A673 (cell line): Measurements from ENCODE around the gene ANTKMT. TPM values are rescaled to one million over a fixed set of nuclear protein-coding genes. Genes with fewer than 3 reads are reported as not detected.

Source experiments
- BruUV-seq: library from RNA; stranded (reverse); fragments of 400-500 nt; replicated peaks from 2 replicates; lab custom pipeline; 2021; lab: Mats Ljungman, UMichigan
- CTCF ChIA-PET: fragments of 300-600 bp; sonication (Branson Sonifier 250); formaldehyde crosslinking; loops from one replicate; lab custom pipeline; 2022; ENCODE audit warnings: antibody characterized with exemption; lab: Charles Lee
- POLR2A ChIA-PET: fragments of 300-600 bp; sonication (Branson Sonifier 250); formaldehyde crosslinking; loops from one replicate; lab custom pipeline; 2022; ENCODE audit warnings: antibody characterized with exemption; ENCODE audit not compliant: low non-redundant PET; lab: Charles Lee
- DNase-seq: peaks from one replicate; pipeline ENCODE4 v3.0.0-alpha.2; 2015; ENCODE audit warnings: low spot score
- H3K27ac ChIP-seq: fragments of 200-600 bp; sonication (generic); 2 replicates; pipeline ENCODE4 v1.5.1; 2016; ENCODE audit warnings: mixed run types, low read depth, mild to moderate bottlenecking, mixed read lengths, antibody characterized with exemption, low read length; ENCODE audit not compliant: poor library complexity, severe bottlenecking
- H3K27me3 ChIP-seq: fragments of 200-600 bp; sonication (generic); replicated peaks from 2 replicates; pipeline ENCODE4 v1.6.1; 2017; ENCODE audit warnings: mixed run types, low read depth, mild to moderate bottlenecking, mixed read lengths, antibody characterized with exemption, low read length; ENCODE audit not compliant: insufficient read depth, poor library complexity
- H3K36me3 ChIP-seq: fragments of 200-600 bp; sonication (generic); 2 replicates; pipeline ENCODE4 v1.6.1; 2016; ENCODE audit warnings: mixed run types, mild to moderate bottlenecking, mixed read lengths, antibody characterized with exemption, low read length; ENCODE audit not compliant: insufficient read depth, poor library complexity, severe bottlenecking
- H3K4me1 ChIP-seq: fragments of 200-600 bp; sonication (generic); 2 replicates; pipeline ENCODE4 v1.6.1; 2017; ENCODE audit warnings: mixed run types, mild to moderate bottlenecking, mixed read lengths, antibody characterized with exemption, low read length; ENCODE audit not compliant: insufficient read depth, poor library complexity, severe bottlenecking
- H3K4me3 ChIP-seq: fragments of 200-600 bp; sonication (generic); 2 replicates; pipeline ENCODE4 v1.5.1; 2016; ENCODE audit warnings: low read depth, mixed run types, mild to moderate bottlenecking, mixed read lengths, low read length; ENCODE audit not compliant: poor library complexity, severe bottlenecking
- H3K9me3 ChIP-seq: fragments of 200-600 bp; sonication (generic); 2 replicates; pipeline ENCODE4 v1.6.1; 2016; ENCODE audit warnings: mixed run types, low read depth, mild to moderate bottlenecking, mixed read lengths, antibody characterized with exemption, low read length; ENCODE audit not compliant: poor library complexity, severe bottlenecking
- EZH2 ChIP-seq: fragments of 200-600 bp; sonication (generic); IDR thresholded peaks from 2 replicates; pipeline ENCODE4 v1.6.1; 2017; ENCODE audit warnings: borderline replicate concordance, low read depth, mild to moderate bottlenecking, mixed read lengths, antibody characterized with exemption, low read length; ENCODE audit not compliant: poor library complexity, severe bottlenecking
- intact Hi-C: fragments of 100-400 bp; cut with micrococcal nuclease; formaldehyde crosslinking; loops from one replicate; pipeline ENCODE4 v1.10.0; 2022; ENCODE audit not compliant: unreplicated experiment
- total RNA-seq: library from RNA; stranded (reverse); gene quantifications from 2 replicates; pipeline ENCODE4 v1.2.3, GENCODE V29; 2021
- TF ChIP-seq, protein P1 (sequence below): fragments of 300-800, 200-600 bp; sonication (generic); conservative IDR thresholded peaks from 2 replicates; pipeline ENCODE4 v1.5.1; 2017; ENCODE audit warnings: low read depth, mild to moderate bottlenecking, antibody characterized with exemption, low read length, moderate library complexity, mixed read lengths

ANTKMT gene
- total RNA-seq, 1 experiment from 2014 or later = 21.2 TPM

DNA sequence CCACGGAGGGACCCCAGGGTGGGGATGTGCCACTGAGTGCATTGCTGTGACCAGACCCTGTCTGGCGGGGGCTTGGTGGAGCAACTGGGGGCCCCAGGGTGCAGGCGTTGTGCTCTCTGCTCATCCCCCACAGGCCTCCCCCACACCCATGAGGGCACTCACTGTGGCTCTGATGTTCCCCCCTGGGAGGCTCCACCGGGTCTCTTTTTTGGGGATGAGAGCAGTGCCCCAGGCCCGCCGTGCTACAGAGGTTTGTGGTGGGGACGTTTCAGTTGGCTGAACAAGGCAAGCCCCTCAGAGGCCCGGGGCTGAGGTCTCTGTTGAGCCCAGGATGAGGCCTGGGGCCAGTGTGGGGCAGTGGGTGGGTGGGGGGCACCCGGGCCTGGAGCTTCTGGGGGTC is 2.7 kb downstream of the ANTKMT start:
- no peak overlapping the region for H3K4me3 ChIP-seq
- intact Hi-C loops = no loop called here
- TF ChIP-seq, protein P1, sequence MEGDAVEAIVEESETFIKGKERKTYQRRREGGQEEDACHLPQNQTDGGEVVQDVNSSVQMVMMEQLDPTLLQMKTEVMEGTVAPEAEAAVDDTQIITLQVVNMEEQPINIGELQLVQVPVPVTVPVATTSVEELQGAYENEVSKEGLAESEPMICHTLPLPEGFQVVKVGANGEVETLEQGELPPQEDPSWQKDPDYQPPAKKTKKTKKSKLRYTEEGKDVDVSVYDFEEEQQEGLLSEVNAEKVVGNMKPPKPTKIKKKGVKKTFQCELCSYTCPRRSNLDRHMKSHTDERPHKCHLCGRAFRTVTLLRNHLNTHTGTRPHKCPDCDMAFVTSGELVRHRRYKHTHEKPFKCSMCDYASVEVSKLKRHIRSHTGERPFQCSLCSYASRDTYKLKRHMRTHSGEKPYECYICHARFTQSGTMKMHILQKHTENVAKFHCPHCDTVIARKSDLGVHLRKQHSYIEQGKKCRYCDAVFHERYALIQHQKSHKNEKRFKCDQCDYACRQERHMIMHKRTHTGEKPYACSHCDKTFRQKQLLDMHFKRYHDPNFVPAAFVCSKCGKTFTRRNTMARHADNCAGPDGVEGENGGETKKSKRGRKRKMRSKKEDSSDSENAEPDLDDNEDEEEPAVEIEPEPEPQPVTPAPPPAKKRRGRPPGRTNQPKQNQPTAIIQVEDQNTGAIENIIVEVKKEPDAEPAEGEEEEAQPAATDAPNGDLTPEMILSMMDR = no peak
- TF ChIP-seq EZH2 = no peak
- H3K27ac ChIP-seq = no peak overlapping the region
- H3K9me3 ChIP-seq = no peaks in the 10 kb centered on the region
- BruUV-seq = no TSS peak
- H3K36me3 ChIP-seq = no peaks in the 10 kb centered on the region
- POLR2A ChIA-PET = interaction anchor here (0.5 kb wide), 1 partner anchor 1243 kb away, joined by 3 read pairs; no protein-coding TSS in a partner anchor
- CTCF ChIA-PET = no interaction called here
- H3K4me1 ChIP-seq = peaks cover 19% of the 10 kb centered on the region
- no peak for DNase-seq
- H3K27me3 ChIP-seq = no peaks in the 10 kb centered on the region

DNA sequence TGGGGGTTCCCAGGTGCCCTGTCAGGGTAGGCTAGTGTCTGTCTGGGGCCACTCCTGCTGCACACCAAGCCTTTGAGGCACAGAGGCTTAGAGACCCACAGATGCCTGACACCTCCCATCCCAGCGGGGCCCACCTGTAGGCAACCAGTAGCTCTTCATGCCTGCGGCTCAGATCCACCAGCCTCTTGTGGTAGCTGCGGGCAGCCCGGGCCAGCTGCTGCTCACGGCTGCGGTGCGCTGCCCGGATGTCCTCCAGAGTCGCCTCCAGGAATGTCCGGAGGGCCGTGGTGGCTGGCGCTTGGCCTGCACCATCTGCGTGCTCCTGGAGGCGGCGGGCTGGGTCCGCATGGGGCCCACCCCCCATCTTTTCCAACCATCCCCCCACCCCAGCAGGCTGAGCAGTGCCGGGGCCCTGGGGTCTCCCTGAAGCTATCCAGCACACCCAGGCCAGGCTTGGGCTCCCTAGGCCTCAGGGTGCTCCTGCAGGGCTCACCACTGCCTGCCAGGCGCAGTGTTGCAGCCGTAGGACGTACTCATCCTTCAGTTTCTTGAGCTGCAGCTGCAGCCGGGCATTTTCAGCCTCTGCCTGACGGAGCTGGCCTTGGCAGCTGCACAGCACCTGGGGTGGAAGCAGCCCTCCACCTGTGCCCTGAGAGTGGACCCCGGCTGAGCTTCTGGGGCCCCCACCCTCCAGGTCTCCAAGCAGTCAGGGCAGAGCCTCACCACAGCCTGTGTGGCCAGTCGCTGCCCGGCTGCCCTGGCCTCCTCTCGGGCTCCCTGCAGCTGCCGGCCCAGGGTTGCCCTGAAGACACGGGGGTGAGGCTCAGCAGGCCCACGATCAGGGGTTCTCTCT is 3.5 kb downstream of the ANTKMT start:
- Histone ChIP-seq H3K4me1 (peaks cover 19% of the 10 kb centered on the region), H3K27ac (no peak overlapping the region), H3K27me3 (no peaks in the 10 kb centered on the region), H3K9me3 (no peaks in the 10 kb centered on the region), H3K4me3 (no peak overlapping the region), H3K36me3 (no peaks in the 10 kb centered on the region)
- BruUV-seq = no TSS peak
- intact Hi-C loops = no loop called here
- no peak for TF ChIP-seq EZH2
- TF ChIP-seq, protein P1 = no peak
- DNase-seq = no peak
- ChIA-PET POLR2A (no interaction called here), CTCF (interaction anchor here (0.6 kb wide), 1 partner anchor 29 kb away, joined by 3 read pairs; no protein-coding TSS in a partner anchor)

DNA sequence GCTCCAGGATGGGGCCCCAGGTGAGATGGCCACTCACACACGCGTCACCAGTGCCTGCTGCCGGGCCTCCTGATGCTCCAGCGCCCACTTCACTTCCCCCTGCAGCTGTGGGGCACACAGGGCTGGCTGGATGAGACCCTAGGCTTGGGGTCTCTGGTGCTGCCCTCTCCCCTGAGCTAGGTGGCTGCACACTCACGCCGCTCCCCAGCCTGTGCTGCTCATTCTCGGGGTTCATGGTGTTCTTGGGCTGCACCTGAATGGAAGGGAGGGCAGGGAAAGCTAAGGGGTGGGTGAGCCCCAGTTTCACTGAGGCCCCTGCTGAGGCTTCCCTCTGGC is 4.1 kb downstream of the ANTKMT start:
- no peaks in the 10 kb centered on the region for H3K36me3 ChIP-seq
- no TSS peak for BruUV-seq
- H3K4me1 ChIP-seq = peaks cover 15% of the 10 kb centered on the region
- ChIA-PET CTCF (interaction anchor here (0.6 kb wide), 1 partner anchor 29 kb away, joined by 3 read pairs; no protein-coding TSS in a partner anchor), POLR2A (no interaction called here)
- H3K27ac ChIP-seq = no peak overlapping the region
- TF ChIP-seq, protein P1 = no peak
- TF ChIP-seq EZH2 = no peak
- no peak overlapping the region for H3K4me3 ChIP-seq
- no peak for DNase-seq
- H3K27me3 ChIP-seq = no peaks in the 10 kb centered on the region
- H3K9me3 ChIP-seq = no peaks in the 10 kb centered on the region
- intact Hi-C loops = no loop called here
